GM21723 (cell line): ENCODE measurements around the gene WWOX.

Source experiments
- ATAC-seq: cut with Tn5 transposase; IDR thresholded peaks from one replicate; pipeline ENCODE4 v1.9.1; 2021; ENCODE audit warnings: mild to moderate bottlenecking, moderate library complexity; ENCODE audit not compliant: unreplicated experiment

Gene WWOX

DNA sequence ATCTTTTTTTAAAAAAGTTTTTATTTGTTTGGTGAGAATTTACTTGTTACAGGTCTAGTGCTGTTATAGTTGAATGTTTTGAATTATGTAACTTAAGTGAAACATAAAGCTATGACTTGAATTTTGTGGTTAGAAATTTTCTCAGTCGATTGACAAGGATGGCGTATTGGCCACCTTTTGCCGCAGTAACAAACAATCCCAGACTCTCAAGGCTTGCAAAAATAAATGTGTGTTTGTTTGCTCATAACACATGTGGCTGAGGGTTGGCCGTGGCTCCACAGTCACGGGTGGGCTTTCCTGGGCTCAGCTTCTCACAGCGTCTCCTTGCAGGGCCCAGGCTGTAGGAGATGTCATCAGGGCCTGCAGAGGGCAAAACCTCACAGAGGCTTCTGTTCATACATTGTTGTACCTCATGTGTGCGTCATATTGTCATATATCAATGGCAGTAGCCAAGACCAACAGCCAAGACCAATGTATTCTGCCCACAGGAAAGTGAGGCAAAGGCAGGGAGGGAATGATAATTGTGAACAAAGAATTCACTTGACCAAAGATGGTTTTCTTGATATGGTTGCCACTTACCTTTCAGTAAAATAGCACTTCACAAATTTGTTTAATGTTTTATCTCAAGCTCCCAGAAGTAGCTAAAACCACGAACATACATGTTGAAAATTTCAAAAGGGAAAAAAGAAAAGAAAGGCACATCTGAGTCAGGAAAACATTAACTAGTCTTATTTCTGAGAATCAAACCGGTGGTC, 93.5 kb downstream of the WWOX start:
- no peak for ATAC-seq

DNA sequence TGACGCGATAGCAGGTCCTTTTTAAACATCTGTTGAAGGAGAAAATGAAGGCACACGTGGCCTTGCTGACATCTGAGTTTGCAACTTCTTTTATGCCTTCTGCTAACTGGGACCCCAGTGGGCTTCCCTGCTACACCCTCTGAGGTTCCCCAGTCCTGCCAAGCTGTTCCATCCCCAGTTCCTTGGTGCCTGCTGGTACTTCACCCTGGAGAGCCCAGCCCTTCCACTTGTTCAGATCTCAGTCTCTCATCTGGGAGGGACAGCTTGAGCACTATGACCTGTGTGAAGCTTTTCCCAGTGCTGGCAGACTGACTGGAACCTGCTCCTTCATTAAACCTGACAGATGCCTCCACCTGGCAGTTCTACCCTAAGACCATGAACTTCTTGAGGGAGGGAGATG, 95.5 kb downstream of the WWOX start:
- ATAC-seq = no peak

DNA sequence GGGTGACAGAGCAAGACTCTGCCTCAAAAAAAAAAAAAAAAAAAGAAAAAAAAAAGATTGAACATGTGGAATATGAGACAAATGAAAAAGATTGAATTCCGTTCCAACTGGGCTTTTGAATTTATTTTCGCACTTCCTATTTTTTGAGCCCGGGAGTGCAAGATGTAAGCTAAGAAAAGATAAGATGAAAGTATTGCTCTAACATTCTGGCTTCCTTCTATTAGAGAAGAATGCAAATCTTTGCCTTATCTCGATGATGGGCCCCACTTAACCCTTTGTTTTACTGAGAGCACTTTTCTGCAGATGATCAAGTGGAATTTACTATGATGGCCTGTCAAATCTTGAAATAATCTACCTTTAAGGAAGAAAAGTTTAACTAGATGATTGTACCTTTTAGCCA, 96.3 kb downstream of the WWOX start:
- no peak for ATAC-seq

DNA sequence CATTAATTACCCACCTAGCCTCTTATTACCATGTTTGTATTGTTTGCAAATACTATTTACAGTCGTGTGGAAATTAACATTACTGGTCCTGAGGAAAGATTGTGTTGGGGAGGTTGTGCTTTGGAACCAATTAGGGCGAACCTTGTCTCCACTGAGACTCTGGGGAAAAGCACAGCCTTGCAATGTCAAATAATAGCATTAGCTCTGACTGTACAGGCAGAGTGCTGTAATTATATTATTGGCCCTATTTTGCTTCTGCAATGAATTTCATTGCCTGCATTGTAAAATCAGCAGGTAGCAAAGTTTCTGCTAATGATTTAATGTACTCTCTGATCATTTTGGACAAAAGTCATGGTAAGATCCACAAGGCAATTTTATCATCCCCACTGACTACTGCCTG, 97.0 kb downstream of the WWOX start:
- no peak for ATAC-seq

DNA sequence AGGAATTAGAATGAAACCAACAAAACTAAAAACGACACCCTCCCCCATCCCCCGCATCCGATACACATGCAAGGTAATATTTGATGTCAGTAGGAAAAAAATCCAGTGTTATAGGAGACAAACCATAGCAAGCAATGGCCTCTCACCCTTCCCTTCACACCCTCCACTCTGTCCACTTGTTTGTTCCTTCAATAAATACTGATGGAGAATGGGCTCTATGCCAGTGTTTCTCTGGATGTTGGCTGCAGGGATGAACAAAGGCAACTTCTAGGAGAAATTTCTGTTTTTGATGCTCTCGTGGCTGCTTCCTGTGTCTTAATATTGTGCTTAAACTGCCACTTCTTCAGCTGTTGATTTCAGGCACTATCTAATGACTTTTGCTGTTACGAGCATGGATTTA, 98.8 kb downstream of the WWOX start:
- no peak for ATAC-seq

DNA sequence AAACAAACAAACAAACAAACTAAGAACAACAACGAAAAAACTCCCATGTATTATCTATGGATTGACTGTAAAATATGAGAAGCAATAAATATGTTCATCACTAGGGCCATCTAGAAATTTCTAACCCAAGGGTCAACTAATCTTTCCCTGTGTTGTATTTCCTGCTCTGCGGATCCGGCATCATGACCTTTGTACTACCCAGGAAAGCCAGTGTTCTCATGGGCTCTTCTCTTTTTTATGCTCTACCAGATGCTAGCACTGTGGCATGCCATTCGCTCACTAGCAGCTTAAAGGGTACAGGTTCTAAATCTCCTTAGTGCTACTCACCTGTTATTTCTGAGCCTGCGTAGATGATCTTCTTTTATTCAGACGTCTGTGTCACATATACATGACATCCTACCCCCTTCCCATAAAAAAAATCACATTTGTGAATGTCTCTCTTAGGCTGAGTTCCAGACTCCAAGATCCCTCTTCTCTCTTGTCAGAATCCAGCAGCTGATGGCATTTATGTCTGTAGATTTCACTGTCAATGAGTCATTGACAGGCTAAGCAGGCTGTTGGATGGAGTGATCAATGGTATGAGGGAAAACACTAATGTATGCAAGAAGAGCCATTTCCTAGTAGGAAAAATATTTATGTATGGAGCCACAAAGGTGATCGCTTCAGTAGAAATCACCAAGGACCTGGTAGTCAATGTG, 100.0 kb downstream of the WWOX start:
- ATAC-seq = no peak

DNA sequence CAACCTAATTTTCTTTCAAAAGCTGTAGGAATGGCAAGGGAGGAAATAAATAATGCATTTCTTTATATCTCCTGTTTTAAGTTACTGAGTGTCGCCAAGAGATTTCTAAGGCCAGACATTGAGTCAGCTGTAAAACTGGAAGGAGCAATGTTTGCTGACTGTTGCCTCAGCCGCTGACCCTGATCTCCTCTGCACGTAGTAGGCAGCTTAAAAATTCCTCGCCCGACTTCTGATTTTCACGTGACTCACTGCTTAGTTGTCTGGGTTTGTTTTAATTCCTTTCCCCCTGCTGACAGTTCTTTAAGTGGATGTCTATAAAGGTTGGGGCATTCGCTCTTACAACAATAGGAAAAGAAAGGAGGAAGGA, 100.6 kb downstream of the WWOX start:
- ATAC-seq = no peak

DNA sequence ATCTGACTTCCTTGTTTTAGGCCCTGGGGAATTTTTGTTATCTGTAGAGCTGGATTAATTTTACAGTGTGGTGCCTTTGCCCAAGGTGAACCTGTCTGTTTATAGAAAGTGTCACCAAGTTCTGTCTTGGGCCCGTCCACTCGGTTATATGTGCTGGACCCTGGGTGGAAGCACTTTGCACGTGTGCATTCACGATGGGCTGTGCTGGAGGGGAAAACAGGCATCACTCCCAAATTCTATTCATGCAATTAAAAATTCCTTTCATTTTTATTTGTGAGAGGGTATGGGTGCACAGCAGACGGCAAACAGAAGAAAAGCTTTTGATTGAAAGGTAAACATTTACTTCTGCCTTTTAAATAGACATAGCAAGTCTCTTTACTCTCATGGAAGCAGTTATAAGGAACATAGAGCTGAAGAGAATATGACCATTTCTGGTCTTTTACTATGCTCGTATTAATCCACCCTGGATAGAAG, 101.2 kb downstream of the WWOX start:
- no peak for ATAC-seq

DNA sequence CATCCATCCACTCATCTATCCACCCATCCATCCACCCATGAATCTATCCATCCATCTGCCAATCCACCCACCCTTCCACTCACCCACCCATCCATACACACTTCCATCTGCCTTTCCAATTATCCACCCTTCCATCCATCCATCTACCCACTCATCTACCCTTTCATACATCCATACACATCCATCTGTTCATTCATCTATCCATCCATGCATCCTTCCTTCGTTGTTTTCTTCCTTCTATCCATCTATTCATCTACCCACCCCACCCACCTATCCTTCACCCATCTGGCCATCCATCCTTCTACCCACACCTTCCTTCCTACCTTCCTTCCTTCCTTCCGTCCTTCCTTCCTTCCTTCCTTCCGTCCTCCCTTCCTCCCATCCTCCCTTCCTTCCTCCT, 106.1 kb downstream of the WWOX start:
- ATAC-seq = no peak

DNA sequence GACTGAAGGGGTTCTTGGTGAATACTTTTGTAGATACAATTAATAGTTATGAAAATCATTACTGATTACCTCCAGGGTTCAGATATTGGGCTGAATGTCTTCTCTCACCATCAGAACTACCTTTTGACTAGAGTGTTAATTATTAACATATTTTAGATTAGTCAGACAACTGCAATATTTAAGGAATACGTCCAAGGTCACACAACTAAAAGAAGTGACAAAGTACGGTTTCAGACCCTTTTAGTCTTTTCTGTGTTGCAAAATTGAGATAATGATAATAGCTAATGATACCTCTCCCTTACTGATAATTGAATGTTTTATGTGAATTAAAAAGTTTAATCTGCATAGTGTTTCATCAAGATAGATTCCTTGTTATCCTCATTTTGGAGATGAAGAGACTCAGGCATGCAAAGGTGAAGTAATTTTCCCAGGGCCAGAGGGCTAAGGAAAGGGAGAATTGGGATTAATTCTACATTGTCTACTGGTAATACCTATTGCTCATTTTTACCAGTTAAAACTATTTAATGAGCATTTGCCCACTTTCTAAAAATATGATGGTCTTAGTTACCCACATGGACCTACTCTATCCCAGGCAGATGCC, 107.3 kb downstream of the WWOX start:
- no peak for ATAC-seq

DNA sequence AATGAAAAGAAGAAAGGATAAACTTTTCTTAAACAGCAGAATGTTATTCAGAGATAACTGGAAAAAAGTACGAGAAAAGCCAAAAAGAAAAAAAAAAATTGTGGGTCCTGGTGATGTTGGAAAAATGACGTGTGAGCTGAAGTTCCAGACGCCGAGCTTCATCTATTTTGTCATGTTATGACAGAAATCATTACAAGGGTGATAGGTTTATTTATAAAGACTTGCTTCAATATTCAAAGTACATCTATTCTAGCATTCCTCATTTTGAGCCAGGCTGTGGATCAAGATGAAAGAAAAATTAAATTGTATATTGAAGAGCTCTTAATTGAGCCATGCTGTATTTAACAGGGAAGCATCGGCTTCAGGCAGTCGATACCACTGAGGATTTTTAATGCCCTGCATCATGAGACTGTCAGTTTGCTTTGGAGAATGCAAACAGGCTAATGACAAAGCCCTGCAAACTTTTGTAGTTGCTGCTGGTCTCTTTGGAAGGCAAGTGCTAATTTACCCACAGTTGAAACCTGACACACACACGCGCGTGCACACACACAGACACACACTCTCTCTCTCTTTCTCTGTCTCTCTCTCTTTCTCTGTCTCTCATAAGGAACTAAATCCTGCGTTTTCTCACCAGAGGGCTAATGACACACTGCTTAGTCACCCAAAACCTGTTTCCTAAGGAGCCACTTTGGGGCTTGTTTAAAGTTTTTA, 110.7 kb downstream of the WWOX start:
- no peak for ATAC-seq

DNA sequence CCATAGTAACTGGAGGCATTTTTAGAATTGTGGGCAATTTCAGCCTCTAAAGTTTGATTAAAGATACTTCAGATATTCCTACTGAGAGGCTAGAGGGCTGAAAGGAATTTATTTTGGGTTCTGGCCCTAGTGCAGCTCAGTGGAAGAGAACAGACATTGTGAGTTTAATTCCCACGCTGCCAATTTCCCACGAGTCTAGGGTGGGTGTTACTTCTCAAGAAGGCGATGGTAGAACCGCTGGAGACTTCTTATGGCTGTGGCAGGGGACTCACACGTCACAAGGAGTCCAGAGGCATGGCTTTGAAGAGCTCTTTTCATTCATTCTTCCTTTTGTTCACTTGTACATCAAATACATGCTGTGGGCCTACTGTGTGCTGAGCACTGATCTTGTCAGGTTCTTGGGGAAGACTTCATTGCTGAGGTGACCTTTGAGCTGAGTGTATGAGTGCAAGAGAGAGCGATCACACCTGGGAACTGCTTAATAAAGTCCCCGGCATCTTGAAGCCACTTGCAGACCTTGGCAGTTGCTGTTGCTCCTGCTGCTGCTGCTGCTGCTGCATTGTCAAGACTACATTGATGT, 111.7 kb downstream of the WWOX start:
- ATAC-seq = no peak

DNA sequence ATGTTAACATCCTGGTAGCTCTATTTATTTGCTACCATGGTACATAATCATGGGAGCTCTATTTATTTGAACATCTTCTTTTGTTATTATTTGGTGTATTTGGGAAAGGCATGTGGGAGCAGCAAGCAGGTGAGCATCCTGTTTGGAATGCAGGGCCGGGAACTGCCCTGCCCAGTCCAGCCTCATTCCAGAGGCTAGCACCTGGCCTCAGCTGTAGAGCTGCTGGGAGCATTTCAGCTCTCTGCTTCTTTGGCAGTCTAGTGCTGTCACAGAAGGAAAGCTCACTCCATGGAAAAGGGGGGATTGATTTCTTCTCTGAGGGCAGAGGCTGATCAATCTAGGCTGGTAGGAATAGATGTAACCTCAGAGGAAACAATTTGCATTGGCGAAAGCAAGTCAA, 112.5 kb downstream of the WWOX start:
- no peak for ATAC-seq

DNA sequence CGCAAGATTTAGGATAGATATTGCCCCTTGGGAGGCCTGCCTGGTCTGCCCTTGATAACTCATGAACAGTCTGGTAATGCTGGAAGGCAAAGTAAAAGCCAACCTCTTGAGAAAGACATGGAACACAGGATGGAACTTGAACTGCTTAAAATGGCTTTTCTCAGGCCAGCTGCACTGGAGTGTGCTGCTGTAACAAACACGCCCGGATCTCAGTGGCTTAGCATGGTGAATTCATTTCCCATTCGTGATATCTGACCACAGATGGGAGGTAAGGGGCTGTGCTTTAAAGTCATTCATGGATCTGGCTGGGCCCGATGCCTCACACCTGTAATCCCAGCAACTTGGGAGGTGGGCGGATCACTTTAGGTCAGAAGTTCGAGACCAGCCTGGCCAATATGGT, 113.2 kb downstream of the WWOX start:
- ATAC-seq = no peak

DNA sequence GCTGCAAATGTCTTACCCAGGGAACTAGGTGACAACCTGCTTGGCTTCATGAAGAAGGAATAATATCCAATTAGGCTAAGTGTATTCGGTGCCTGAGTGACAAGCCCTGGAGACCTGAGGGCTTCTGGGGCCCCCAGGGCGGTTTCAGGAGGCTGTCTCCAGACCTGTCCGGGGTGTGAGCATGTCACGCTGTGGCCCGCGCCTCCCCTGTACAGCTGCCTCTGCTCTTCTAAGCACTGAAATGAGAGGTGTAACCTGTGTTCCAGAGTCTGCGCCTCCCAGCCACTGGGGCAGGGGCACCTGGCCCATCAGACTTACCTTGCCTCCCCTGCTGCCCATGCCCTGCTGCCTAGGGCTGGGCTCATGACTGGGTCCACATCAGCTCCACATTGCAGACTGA, 114.3 kb downstream of the WWOX start:
- no peak for ATAC-seq

DNA sequence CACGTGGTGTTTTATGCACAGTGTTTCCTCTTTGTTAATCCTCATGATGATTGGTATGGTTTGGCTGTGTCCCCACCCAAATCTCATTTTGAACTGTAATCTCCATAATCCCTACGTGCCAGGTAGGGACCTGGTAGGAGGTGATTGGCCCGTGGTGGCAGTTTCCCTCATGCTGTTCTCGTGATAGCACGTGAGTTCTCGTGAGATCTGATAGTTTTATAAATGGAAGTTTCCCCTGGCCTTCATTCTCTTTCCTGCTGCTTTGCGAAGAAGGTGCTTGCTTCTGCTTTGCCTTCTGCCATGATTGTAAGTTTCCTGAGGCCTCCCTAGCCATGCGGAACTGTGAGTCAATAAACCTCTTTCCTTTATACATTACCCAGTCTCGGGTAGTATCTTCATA, 115.8 kb downstream of the WWOX start:
- ATAC-seq = no peak

DNA sequence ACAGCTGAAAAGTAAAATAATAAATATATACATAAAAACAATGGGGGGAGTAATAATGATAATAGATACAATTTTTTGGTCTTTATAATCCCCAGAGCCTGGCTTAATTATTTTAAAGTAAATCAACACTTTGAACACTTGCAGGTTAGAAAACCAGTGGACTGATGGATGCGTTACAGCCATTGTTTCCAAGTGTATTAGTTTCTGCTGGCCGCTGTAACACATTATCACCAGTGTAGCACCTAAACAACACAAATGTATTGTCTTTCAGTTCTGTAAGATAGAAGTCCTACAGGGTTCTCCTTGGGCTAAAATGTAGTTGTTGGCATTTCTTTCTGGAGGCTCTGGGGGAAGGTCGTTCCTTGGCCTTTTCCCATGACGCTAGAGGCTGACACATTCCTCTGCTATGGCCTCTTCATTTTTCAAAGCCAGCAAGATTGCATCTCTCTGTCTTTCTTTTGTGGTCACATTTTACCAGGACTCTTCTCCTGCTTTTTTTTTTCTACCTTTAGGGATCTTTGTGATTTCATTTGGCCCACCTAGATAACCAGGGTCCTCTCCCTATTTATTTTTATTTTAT, 116.8 kb downstream of the WWOX start:
- no peak for ATAC-seq

DNA sequence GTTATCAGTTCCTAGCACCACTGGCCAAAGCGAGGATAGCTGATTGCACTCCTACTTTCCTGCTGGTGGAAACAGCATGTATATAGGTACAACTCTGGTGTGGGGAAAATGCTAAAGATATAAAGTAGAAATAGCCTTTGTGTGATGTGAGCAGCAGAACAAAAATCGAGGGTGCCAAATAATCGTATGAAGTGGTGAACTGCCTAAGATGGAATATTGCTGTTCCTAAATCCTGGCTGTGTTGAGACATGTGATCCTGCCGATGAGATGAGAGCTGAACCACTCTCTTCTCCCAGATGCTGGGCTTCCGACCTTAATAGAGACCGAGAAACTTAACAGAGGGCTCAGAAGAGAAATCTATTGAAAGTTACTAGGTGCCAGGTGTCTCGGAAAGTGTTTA, 117.8 kb downstream of the WWOX start:
- no peak for ATAC-seq

DNA sequence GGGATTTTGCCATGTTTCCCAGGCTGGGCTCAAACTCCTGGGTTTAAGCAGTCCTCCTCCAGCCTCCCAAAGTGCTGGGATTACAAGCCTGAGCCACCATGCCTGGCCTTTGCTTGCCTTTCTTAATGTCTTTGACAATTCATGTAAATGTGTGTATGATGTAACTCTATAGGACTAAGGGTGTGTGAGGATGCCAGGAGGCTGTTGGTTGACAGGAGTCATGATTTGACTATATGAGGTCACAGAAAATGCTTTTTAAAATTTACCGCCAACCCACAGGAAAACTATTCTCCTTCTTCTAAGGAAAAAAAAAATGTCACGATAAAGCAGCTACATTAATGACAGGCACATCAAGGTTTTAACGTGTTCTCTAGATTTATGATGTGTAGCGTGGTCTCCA, 118.8 kb downstream of the WWOX start:
- no peak for ATAC-seq

DNA sequence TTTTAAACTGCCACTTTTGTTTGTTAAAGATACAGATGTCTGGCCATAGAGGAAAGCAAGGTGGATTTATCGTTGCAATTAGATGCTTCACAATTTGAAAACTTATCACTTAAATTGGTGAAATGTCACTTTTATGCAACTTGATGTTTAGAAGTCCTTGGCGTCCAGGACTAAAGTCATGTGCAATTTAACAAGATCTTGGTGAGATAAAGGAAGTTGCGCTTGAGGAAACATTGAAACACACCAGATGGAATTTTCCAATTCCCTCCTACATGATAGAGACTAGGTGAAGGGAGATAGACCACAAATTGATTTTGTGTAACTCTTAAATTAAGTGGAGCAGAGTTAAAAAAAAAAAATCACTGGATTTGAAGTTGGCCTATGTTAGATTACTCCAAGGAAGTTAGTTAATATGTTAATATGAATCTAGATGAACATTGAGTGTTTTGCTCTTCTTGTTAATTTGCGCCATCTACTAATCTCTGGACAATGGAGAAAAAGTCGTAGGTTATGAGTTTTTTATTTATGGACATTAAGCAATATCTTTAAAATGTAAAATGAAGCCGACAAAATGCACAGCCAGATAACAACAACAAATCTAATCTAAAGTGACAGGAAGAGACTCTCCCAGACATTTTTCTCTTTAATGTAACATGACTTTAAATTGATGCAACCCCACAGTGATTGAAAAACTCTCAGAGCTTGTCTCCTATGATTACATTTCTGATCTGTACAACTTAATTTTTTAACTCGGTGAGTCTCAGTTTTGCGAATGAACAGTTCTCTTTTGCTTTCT, 119.6 kb downstream of the WWOX start:
- no peak for ATAC-seq
